Fibroblast of lung (primary cell): ENCODE data around the gene NTRK2.

Experiments used
- CTCF ChIP-seq, 2 donors: IDR thresholded peaks in 1 of 2; conservative IDR thresholded peaks in 1 of 2; 1 replicate in 1 of 2; 2 replicates in 1 of 2; pipeline ENCODE4 v1.5.1; 2011 to 2012; ENCODE audit warnings: low read length in 2 of 2, control low read depth in 1 of 2, inconsistent platforms in 1 of 2, low read depth in 1 of 2, mild to moderate bottlenecking in 1 of 2
- EZH2 ChIP-seq: IDR thresholded peaks from 2 replicates; pipeline ENCODE4 v1.5.1; 2012; ENCODE audit warnings: low read length, control low read depth, mild to moderate bottlenecking; ENCODE audit errors: missing control alignments

- TF ChIP-seq CTCF (conservative IDR thresholded peaks at IDR 0.05 in 1 of 2, IDR thresholded peaks at IDR 0.05 in 1 of 2; ENCODE audit: low read depth in 1 of 2, low read length in 2 of 2): no peak
- no peak for TF ChIP-seq EZH2
Observed at GRCh38 chr9:84748112-84748511, 78.6 kb downstream of the NTRK2 start.
